ENCODE data around the gene ANKFN1. TPM values are rescaled to one million over a fixed set of nuclear protein-coding genes. Genes with fewer than 3 reads are reported as not detected.

The ANKFN1 gene
- total RNA-seq, 2 donors from 2014 or later = 0.26 to 0.33 TPM

- no peaks in the 10 kb centered on the region for H3K36me3 ChIP-seq (replicated peaks in 1 of 2; ENCODE audit: insufficient read depth in 1 of 2, low read depth in 2 of 2)
- H3K9me3 ChIP-seq = no peaks in the 10 kb centered on the region
- WGBS, 2 donors = 57 to 72% methylated on average over 2 of the region's 2 CpGs
- DNase-seq = no peak
- intact Hi-C loops (cut with DNase I) = no loop called here
- TF ChIP-seq POLR2A (IDR thresholded peaks at IDR 0.05) (no peak), CTCF (IDR thresholded peaks at IDR 0.05) (no peak)
- H3K27me3 ChIP-seq = no peaks in the 10 kb centered on the region
- no peak for ATAC-seq
- H3K4me1 ChIP-seq = no peaks in the 10 kb centered on the region
- no peak overlapping the region for H3K4me3 ChIP-seq
- H3K27ac ChIP-seq = no peak overlapping the region
Measured at GRCh38 chr17:56523042-56523441, 369.8 kb downstream of the ANKFN1 start.

- ATAC-seq = no peak
- Histone ChIP-seq H3K4me1 (no peaks in the 10 kb centered on the region), H3K27me3 (no peaks in the 10 kb centered on the region), H3K4me3 (no peak overlapping the region), H3K9me3 (no peaks in the 10 kb centered on the region), H3K27ac (no peak overlapping the region), H3K36me3 (replicated peaks in 1 of 2; ENCODE audit: insufficient read depth in 1 of 2, low read depth in 2 of 2) (no peaks in the 10 kb centered on the region)
- TF ChIP-seq POLR2A (IDR thresholded peaks at IDR 0.05) (no peak), CTCF (IDR thresholded peaks at IDR 0.05) (no peak)
- DNase-seq = no peak
- intact Hi-C loops (cut with DNase I) = no loop called here
- 27 to 32% methylated on average over 2 of the region's 2 CpGs for WGBS, 2 donors
Measured at GRCh38 chr17:56528696-56529095, 375.4 kb downstream of the ANKFN1 start.

- intact Hi-C loops (cut with DNase I) = no loop called here
- H3K9me3 ChIP-seq = no peaks in the 10 kb centered on the region
- ATAC-seq (no peak), DNase-seq (no peak)
- H3K27me3 ChIP-seq = no peaks in the 10 kb centered on the region
- H3K4me1 ChIP-seq = no peaks in the 10 kb centered on the region
- no peaks in the 10 kb centered on the region for H3K36me3 ChIP-seq (replicated peaks in 1 of 2; ENCODE audit: insufficient read depth in 1 of 2, low read depth in 2 of 2)
- 57 to 64% methylated on average over 5 of the region's 5 CpGs for WGBS, 2 donors
- TF ChIP-seq POLR2A (IDR thresholded peaks at IDR 0.05) (no peak), CTCF (IDR thresholded peaks at IDR 0.05) (no peak)
- no peak overlapping the region for H3K27ac ChIP-seq
- no peak overlapping the region for H3K4me3 ChIP-seq
Measured at GRCh38 chr17:56532926-56533325, 379.7 kb downstream of the ANKFN1 start.

GRCh38 chr17:56536766-56537165 lies 383.5 kb downstream of the ANKFN1 start:
- TF ChIP-seq CTCF (IDR thresholded peaks at IDR 0.05) = no peak
- Histone ChIP-seq H3K36me3 (replicated peaks in 1 of 2; ENCODE audit: insufficient read depth in 1 of 2, low read depth in 2 of 2) (no peaks in the 10 kb centered on the region), H3K4me1 (no peaks in the 10 kb centered on the region), H3K27me3 (no peaks in the 10 kb centered on the region), H3K27ac (no peak overlapping the region), H3K9me3 (no peaks in the 10 kb centered on the region), H3K4me3 (no peak overlapping the region)
- ATAC-seq = no peak
- DNase-seq = no peak
- intact Hi-C loops (cut with DNase I) = no loop called here
- WGBS, 2 donors = 39 to 45% methylated on average over 1 of the region's 1 CpG

- WGBS, 2 donors = 27 to 41% methylated on average over 5 of the region's 5 CpGs
- DNase-seq (no peak), ATAC-seq (no peak)
- Histone ChIP-seq H3K9me3 (no peaks in the 10 kb centered on the region), H3K4me1 (no peaks in the 10 kb centered on the region), H3K36me3 (replicated peaks in 1 of 2; ENCODE audit: insufficient read depth in 1 of 2, low read depth in 2 of 2) (no peaks in the 10 kb centered on the region), H3K4me3 (no peak overlapping the region), H3K27me3 (no peaks in the 10 kb centered on the region), H3K27ac (no peak overlapping the region)
- intact Hi-C loops (cut with DNase I) = no loop called here
- no peak for TF ChIP-seq CTCF (IDR thresholded peaks at IDR 0.05)
- no peak for TF ChIP-seq POLR2A (IDR thresholded peaks at IDR 0.05)
Measured at GRCh38 chr17:56540836-56541235, 387.6 kb downstream of the ANKFN1 start.

Data from body of pancreas (tissue), 4 donors.